NT2/D1 (cell line): ENCODE data around the gene GUCY1A2.
A peak's percentile ranks its signal among the peaks of the same experiment; 100 is the strongest.

Experiments
- DNase-seq: peaks from one replicate; pipeline ENCODE4 v3.0.0-alpha.2; 2011; ENCODE audit warnings: low read depth, low spot score
- H3K27me3 ChIP-seq: 2 replicates; pipeline ENCODE4 v1.6.0; 2011; ENCODE audit warnings: mild to moderate bottlenecking; ENCODE audit not compliant: insufficient read length, insufficient read depth
- H3K36me3 ChIP-seq: 2 replicates; pipeline ENCODE4 v1.6.1; 2011; ENCODE audit warnings: mild to moderate bottlenecking, low read length, mixed read lengths; ENCODE audit not compliant: insufficient read depth, insufficient read length
- H3K4me1 ChIP-seq: 2 replicates; pipeline ENCODE4 v1.5.1; 2011; ENCODE audit not compliant: insufficient read depth, insufficient read length
- H3K4me3 ChIP-seq: 2 replicates; pipeline ENCODE4 v1.5.1; 2011; ENCODE audit warnings: low read depth; ENCODE audit not compliant: insufficient read length
- H3K9ac ChIP-seq: 2 replicates; pipeline ENCODE4 v1.6.0; 2011; ENCODE audit warnings: low read depth; ENCODE audit not compliant: insufficient read length
- H3K9me3 ChIP-seq: 2 replicates; pipeline ENCODE4 v1.5.1; 2011; ENCODE audit warnings: mild to moderate bottlenecking, low read length; ENCODE audit not compliant: insufficient read depth
- SUZ12 ChIP-seq: IDR thresholded peaks from 2 replicates; pipeline ENCODE4 v1.6.1; 2011; ENCODE audit not compliant: insufficient read length, insufficient read depth; ENCODE audit errors: extremely low read depth
- YY1 ChIP-seq: IDR thresholded peaks from 2 replicates; pipeline ENCODE4 v1.6.1; 2011; ENCODE audit not compliant: insufficient read length, insufficient read depth
- ZNF274 ChIP-seq: IDR thresholded peaks from 2 replicates; pipeline ENCODE4 v1.6.1; 2011; ENCODE audit warnings: mild to moderate bottlenecking, low read depth, low read length

GUCY1A2 gene

GRCh38 chr11:107042748-107043147, 24.5 kb upstream of the GUCY1A2 start:
- no peak overlapping the region for H3K9ac ChIP-seq
- TF ChIP-seq ZNF274 (no peak), SUZ12 (no peak), YY1 (no peak)
- H3K4me1 ChIP-seq, result no peaks in the 10 kb centered on the region
- DNase-seq, result no peak
- H3K36me3 ChIP-seq, result no peaks in the 10 kb centered on the region
- no peak overlapping the region for H3K4me3 ChIP-seq
- H3K9me3 ChIP-seq, result no peaks in the 10 kb centered on the region
- no peaks in the 10 kb centered on the region for H3K27me3 ChIP-seq

GRCh38 chr11:107041088-107041444, 22.8 kb upstream of the GUCY1A2 start:
- no peaks in the 10 kb centered on the region for H3K4me1 ChIP-seq
- no peaks in the 10 kb centered on the region for H3K9me3 ChIP-seq
- no peak overlapping the region for H3K9ac ChIP-seq
- no peaks in the 10 kb centered on the region for H3K27me3 ChIP-seq
- H3K4me3 ChIP-seq, result no peak overlapping the region
- H3K36me3 ChIP-seq, result no peaks in the 10 kb centered on the region
- no peak for DNase-seq
- TF ChIP-seq ZNF274 (no peak), YY1 (no peak), SUZ12 (no peak)

- no peaks in the 10 kb centered on the region for H3K36me3 ChIP-seq
- H3K27me3 ChIP-seq, result no peaks in the 10 kb centered on the region
- no peak overlapping the region for H3K4me3 ChIP-seq
- DNase-seq, result no peak
- no peak overlapping the region for H3K9ac ChIP-seq
- no peaks in the 10 kb centered on the region for H3K9me3 ChIP-seq
- TF ChIP-seq SUZ12, result no peak
- TF ChIP-seq YY1, result no peak
- no peak for TF ChIP-seq ZNF274
- H3K4me1 ChIP-seq, result no peaks in the 10 kb centered on the region
Observed at GRCh38 chr11:107040433-107041087, 22.3 kb upstream of the GUCY1A2 start.

- TF ChIP-seq YY1 (no peak), ZNF274 (no peak), SUZ12 (no peak)
- Histone ChIP-seq H3K4me1 (no peaks in the 10 kb centered on the region), H3K27me3 (no peaks in the 10 kb centered on the region), H3K9ac (no peak overlapping the region), H3K4me3 (no peak overlapping the region), H3K9me3 (no peaks in the 10 kb centered on the region), H3K36me3 (no peaks in the 10 kb centered on the region)
- no peak for DNase-seq
Observed at GRCh38 chr11:107025673-107026072, 7.4 kb upstream of the GUCY1A2 start.

GRCh38 chr11:107020594-107020993, 2.3 kb upstream of the GUCY1A2 start:
- Histone ChIP-seq H3K27me3 (peaks cover 13% of the 10 kb centered on the region), H3K9ac (no peak overlapping the region), H3K9me3 (no peaks in the 10 kb centered on the region), H3K4me3 (no peak overlapping the region), H3K4me1 (no peaks in the 10 kb centered on the region), H3K36me3 (no peaks in the 10 kb centered on the region)
- no peak for DNase-seq
- TF ChIP-seq ZNF274, result no peak
- TF ChIP-seq SUZ12, result no peak
- no peak for TF ChIP-seq YY1

GRCh38 chr11:107018902-107019493, 722 bp upstream of the GUCY1A2 start:
- Histone ChIP-seq H3K9me3 (no peaks in the 10 kb centered on the region), H3K27me3 (peaks cover 13% of the 10 kb centered on the region), H3K9ac (no peak overlapping the region), H3K4me3 (peak overlapping the region; percentile 46), H3K4me1 (no peaks in the 10 kb centered on the region), H3K36me3 (no peaks in the 10 kb centered on the region)
- TF ChIP-seq YY1, result no peak
- peak; percentile 71 for DNase-seq

GRCh38 chr11:107017433-107018218, 650 bp downstream of the GUCY1A2 start:
- peaks cover 13% of the 10 kb centered on the region for H3K27me3 ChIP-seq
- DNase-seq, result peak; percentile 59

More at GRCh38 chr11:107017433-107018218, 650 bp downstream of the GUCY1A2 start:
- TF ChIP-seq SUZ12 (no peak), YY1 (no peak), ZNF274 (no peak)
- Histone ChIP-seq H3K4me1 (no peaks in the 10 kb centered on the region), H3K4me3 (peak overlapping the region; percentile 42), H3K9ac (peak overlapping the region; percentile 56), H3K36me3 (no peaks in the 10 kb centered on the region), H3K9me3 (no peaks in the 10 kb centered on the region)
